SU-DHL-6 (cell line): Measurements from ENCODE around the gene SNED1.

Experiments used
- CTCF ChIP-seq: fragments of 200-600 bp; sonication (generic); IDR thresholded peaks from one replicate; pipeline ENCODE4 v1.5.1; 2017; ENCODE audit warnings: antibody characterized with exemption, mild to moderate bottlenecking, low read length, moderate library complexity; ENCODE audit not compliant: insufficient read depth, poor library complexity, severe bottlenecking
- EZH2phosphoT487 ChIP-seq: fragments of 200-600 bp; sonication (generic), shearing (Covaris generic); conservative IDR thresholded peaks from 2 replicates; pipeline ENCODE4 v1.6.1; 2018; ENCODE audit warnings: mild to moderate bottlenecking, antibody characterized with exemption, low read length, moderate library complexity, mixed read lengths

GRCh38 chr2:241003830-241004564, 5.6 kb downstream of the SNED1 start:
- no peak for TF ChIP-seq CTCF
- no peak for TF ChIP-seq EZH2phosphoT487
